Skin of body (tissue), 2 donors: ENCODE data around the gene CD38. TPM values are rescaled to one million over a fixed set of nuclear protein-coding genes. Genes with fewer than 3 reads are reported as not detected.
"Not testable (repeated sequence)": the region's sequence is repeated elsewhere in the genome, so short reads cannot be mapped to it uniquely, and the experiment has no call there.

Experiments
- DNase-seq: peaks from one replicate; lab custom pipeline; 2025; lab: John Stamatoyannopoulos, UW
- total RNA-seq: library from RNA; depleted of rRNA; stranded (reverse); fragments of >200 nt; gene quantifications from one replicate; pipeline ENCODE4 v1.2.3, GENCODE V29; 2014

Gene CD38
- 0.39 TPM for total RNA-seq

- DNase-seq, result no peak
These were observed at the start of gene CD38 for GRCh38 chr4:15778289-15779241. TSS of gene CD38 (plus strand) at chr4:15778328. CDS start at chr4:15778415, 87 bp downstream.

GRCh38 chr4:15729910-15730533, 48.1 kb upstream of the CD38 start:
- DNase-seq, result peak; percentile 22

- not testable (repeated sequence) for DNase-seq
These were observed 45.1 kb upstream of the CD38 start for GRCh38 chr4:15733061-15733460.

GRCh38 chr4:15735536-15735935, 42.6 kb upstream of the CD38 start:
- no peak for DNase-seq

- DNase-seq, result no peak
These were observed 41.5 kb upstream of the CD38 start for GRCh38 chr4:15736514-15737050.

GRCh38 chr4:15737255-15737654, 40.9 kb upstream of the CD38 start:
- DNase-seq, result no peak

- DNase-seq, result no peak
These were observed 39.3 kb upstream of the CD38 start for GRCh38 chr4:15738877-15739276.

GRCh38 chr4:15740764-15741404, 37.2 kb upstream of the CD38 start:
- no peak for DNase-seq

GRCh38 chr4:15742083-15742582, 36.0 kb upstream of the CD38 start:
- DNase-seq, result no peak

- no peak for DNase-seq
These were observed 35.5 kb upstream of the CD38 start for GRCh38 chr4:15742637-15743036.

GRCh38 chr4:15744016-15744545, 34.0 kb upstream of the CD38 start:
- DNase-seq, result no peak

- no peak for DNase-seq
These were observed 32.0 kb upstream of the CD38 start for GRCh38 chr4:15746110-15746509.

- no peak for DNase-seq
These were observed 29.1 kb upstream of the CD38 start for GRCh38 chr4:15749001-15749400.

GRCh38 chr4:15751153-15751552, 27.0 kb upstream of the CD38 start:
- DNase-seq, result no peak

- no peak for DNase-seq
These were observed 25.0 kb upstream of the CD38 start for GRCh38 chr4:15753081-15753480.

GRCh38 chr4:15753786-15754185, 24.3 kb upstream of the CD38 start:
- no peak for DNase-seq

GRCh38 chr4:15754323-15754722, 23.8 kb upstream of the CD38 start:
- DNase-seq, result no peak

GRCh38 chr4:15755321-15756155, 22.6 kb upstream of the CD38 start:
- DNase-seq, result no peak

- no peak for DNase-seq
These were observed 21.7 kb upstream of the CD38 start for GRCh38 chr4:15756361-15756861.

GRCh38 chr4:15757054-15757453, 21.1 kb upstream of the CD38 start:
- DNase-seq, result no peak
